Aorta (tissue), 5 donors: ENCODE data around the gene IFIT1B. TPM values are rescaled to one million over a fixed set of nuclear protein-coding genes. Genes with fewer than 3 reads are reported as not detected.
"Not testable (repeated sequence)": the region's sequence is repeated elsewhere in the genome, so short reads cannot be mapped to it uniquely, and the experiment has no call there.

ENCODE experiments used
- ATAC-seq: fragments of 200-7000 bp; cut with Tn5 transposase; one replicate; pipeline ENCODE4 v1.9.1; 2022; ENCODE audit warnings: moderate library complexity; ENCODE audit not compliant: low FRiP score
- DNase-seq, 2 donors: peaks; one replicate each; pipeline ENCODE4 v3.0.0-alpha.2; 2020
- H3K27ac ChIP-seq, 2 donors: one replicate each; pipeline ENCODE4 v1.5.1; 2013; ENCODE audit warnings: low read length in 2 of 2, mild to moderate bottlenecking in 2 of 2, moderate library complexity in 2 of 2, control low read depth in 1 of 2, inconsistent platforms in 1 of 2, low read depth in 1 of 2
- H3K27me3 ChIP-seq, 2 donors: one replicate each; pipeline ENCODE4 v1.6.1; 2013; ENCODE audit warnings: control low read depth in 1 of 2, low read length in 1 of 2, mild to moderate bottlenecking in 1 of 2, moderate library complexity in 1 of 2; ENCODE audit not compliant: insufficient read depth in 2 of 2, control insufficient read depth in 1 of 2
- H3K36me3 ChIP-seq, 2 donors: one replicate each; pipeline ENCODE4 v1.6.1; 2013; ENCODE audit warnings: control low read depth in 1 of 2, low read length in 1 of 2, mild to moderate bottlenecking in 1 of 2; ENCODE audit not compliant: insufficient read depth in 2 of 2, control insufficient read depth in 1 of 2
- H3K4me1 ChIP-seq, 2 donors: one replicate each; pipeline ENCODE4 v1.6.1; 2013; ENCODE audit warnings: low read length in 2 of 2, control low read depth in 1 of 2, mild to moderate bottlenecking in 1 of 2, moderate library complexity in 1 of 2; ENCODE audit not compliant: insufficient read depth in 2 of 2, control insufficient read depth in 1 of 2
- H3K4me3 ChIP-seq, 2 donors: one replicate each; pipeline ENCODE4 v1.5.1; 2013; ENCODE audit warnings: low read length in 2 of 2, control low read depth in 1 of 2, mild to moderate bottlenecking in 1 of 2
- H3K9me3 ChIP-seq: one replicate; pipeline ENCODE4 v1.6.1; 2013; ENCODE audit warnings: mild to moderate bottlenecking, low read length; ENCODE audit not compliant: control insufficient read depth
- WGBS, 2 donors: extraction: QIAGEN DNeasy Blood & Tissue Kit; methylation state at CpG; one replicate each; pipeline ENCODE4 v1.1.7; 2013; 5-methylcytosine and 5-hydroxymethylcytosine counted together
- intact Hi-C, 2 donors: fragments of 100-400 bp; cut with DNase I; formaldehyde crosslinking; loops; one replicate each; pipeline versions ENCODE4 v1.14.2 to v1.15.0; 2022
- polyA plus RNA-seq, 2 donors: library from polyadenylated mRNA; stranded (reverse); fragments of 200-250 nt; gene quantifications; one replicate each; pipeline ENCODE4 v1.2.3, GENCODE V29; 2013
- total RNA-seq, 2 donors: library from RNA; stranded (reverse); fragmentation: NEBNext Ultra II Directional; extraction: Animal tissue kit (Norgen Biotek cat#: 25700); gene quantifications; one replicate each; pipeline ENCODE4 v1.2.1, GENCODE V29; 2021
- donor health status: healthy with polysubstance abuse.
- donor health status: Bipolar disorder and iron deficiency.
- donor health status: DM: no; HTN: no; CAD: no.
- donor health status: DM: no; HTN: no; CAD: no.
- donor health status: DM: yes; HTN: yes; CAD: no.

Gene IFIT1B
- total and polyA plus RNA-seq, 4 donors: 0.16 to 0.87 TPM; not detected in 2

DNA sequence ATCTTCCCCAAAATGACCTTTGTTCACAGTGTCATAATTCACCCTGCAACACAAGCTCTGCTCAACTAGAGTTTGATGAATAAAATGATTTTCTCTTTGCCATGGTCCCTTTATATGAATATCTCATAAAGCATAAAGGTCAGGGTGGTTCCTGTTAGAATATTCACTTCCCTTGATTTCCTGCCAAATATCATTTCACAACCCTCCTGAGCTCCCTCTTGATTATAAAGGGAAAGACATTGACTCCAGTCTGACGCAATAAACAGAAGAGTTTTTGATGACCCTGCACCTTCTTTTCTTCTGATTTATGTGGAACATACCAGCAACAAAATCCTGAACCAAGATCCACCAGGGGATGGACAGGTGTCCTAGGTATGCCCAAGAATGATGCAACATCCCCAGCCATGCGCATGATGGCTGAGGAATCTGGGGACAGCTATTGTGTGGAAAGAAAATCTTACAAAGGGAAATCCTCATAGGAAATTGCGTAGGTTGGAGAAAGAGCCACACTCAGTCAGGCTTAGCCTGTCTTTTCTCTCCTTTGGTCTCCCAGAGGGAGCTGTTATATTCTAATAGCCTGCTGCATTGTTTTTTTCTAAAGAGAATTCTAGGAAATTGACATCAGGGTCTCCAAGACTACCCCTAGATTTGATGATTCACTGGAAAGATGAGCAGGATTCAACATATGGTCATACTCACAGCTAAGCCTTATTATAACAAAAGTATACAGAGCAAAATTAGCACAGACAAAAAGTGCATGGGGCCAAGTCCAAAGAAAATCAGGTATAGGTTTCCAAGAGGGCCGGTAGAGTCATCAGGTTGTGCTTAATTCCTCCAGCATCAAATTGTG is 31.2 kb upstream of the IFIT1B start:
- H3K4me1 ChIP-seq: peaks cover 0 to 4% of the 10 kb centered on the region in 2 donors
- intact Hi-C loops: no loop called here
- WGBS, 2 donors: 88% methylated on average over 4 of the region's 4 CpGs
- no peak for ATAC-seq
- no peak for DNase-seq
- no peaks in the 10 kb centered on the region for H3K36me3 ChIP-seq
- H3K27ac ChIP-seq: no peak overlapping the region
- H3K4me3 ChIP-seq: no peak overlapping the region
- H3K27me3 ChIP-seq: no peaks in the 10 kb centered on the region
- H3K9me3 ChIP-seq: no peaks in the 10 kb centered on the region

DNA sequence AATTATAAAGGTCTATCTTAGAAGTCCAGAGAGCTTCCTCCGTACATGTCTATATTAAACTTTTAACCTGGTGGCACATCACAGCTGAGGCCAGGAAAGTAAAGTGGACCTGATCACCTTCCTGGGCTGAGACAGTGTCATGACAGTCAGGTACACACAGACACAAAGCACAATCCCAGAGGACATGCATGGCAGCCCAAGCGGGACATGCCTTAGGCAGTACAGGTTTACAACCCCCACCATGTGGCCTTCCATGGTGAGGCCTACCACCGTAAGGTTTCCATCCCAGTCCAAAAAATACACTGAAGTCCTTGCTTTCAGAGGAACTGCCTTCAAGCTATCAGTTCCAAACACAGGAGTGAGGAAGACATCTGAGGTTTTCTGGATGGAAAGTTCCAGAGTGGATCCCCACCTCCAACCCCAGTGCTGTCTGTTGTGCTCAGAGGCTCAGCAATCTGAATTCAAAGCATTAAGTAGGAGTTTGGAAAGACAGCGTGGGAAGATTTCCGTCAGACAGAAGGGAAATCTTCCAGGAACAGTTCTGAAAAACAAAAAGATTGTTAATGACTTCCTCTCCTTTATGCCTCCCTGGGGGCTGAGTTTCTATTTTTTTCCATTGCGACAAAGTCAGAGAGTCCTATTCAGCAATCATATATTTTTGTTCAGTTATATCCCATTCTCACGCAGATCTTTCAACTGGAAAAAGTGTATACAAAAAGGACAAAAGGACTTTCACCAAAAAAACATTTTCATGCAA is 30.0 kb upstream of the IFIT1B start:
- 43 to 60% methylated on average over 7 of the region's 7 CpGs for WGBS, 2 donors

DNA sequence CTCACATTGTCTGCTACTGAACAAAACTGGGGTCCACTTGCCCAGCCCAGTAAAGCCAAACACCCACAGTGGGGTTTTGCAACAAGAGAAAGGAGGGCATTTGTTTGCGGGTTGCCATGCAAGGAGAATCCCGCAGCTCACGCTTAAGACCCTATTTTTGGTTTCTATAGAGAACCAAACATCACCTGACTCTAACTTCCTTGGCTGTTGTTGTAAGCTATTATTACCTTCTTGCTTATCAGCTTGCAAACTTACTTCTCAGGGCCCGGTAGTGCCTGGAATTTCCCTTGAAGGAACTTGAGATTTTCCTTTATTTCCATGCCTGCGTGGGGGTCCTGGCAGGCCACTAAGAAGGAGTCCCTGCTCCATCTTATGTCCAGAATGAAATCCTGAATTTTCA is 29.4 kb upstream of the IFIT1B start:
- no peak overlapping the region for H3K27ac ChIP-seq
- 33 to 56% methylated on average over 5 of the region's 5 CpGs for WGBS, 2 donors

More for the DNA sequence above, 30.0 kb upstream of the IFIT1B start:
- no peaks in the 10 kb centered on the region for H3K9me3 ChIP-seq
- DNase-seq (no peak), ATAC-seq (no peak)
- H3K36me3 ChIP-seq: no peaks in the 10 kb centered on the region
- no peak overlapping the region for H3K27ac ChIP-seq
- no peaks in the 10 kb centered on the region for H3K27me3 ChIP-seq
- intact Hi-C loops: no loop called here
- peaks cover 0 to 4% of the 10 kb centered on the region in 2 donors for H3K4me1 ChIP-seq
- H3K4me3 ChIP-seq: no peak overlapping the region

DNA sequence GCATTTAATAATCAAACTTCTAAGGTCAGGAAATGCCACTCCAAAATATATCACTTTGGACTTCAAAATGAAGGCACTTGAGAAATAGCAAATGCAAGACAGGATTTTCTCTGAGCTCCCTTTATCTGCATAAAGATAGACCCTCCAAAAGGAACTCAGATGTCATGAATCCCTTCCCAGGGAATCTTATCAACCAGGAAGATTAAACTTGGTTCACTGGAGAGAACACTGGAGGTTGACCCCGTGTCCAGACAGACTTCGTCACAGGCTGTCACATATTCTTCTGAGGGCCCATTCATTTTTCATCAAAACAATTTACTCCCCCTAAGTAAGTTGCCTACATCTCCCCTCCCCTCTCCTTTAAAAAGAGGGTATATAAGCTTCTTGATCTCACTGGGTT is 28.9 kb upstream of the IFIT1B start:
- no peaks in the 10 kb centered on the region for H3K27me3 ChIP-seq
- 77% methylated on average over 2 of the region's 2 CpGs for WGBS, 2 donors
- H3K4me1 ChIP-seq: peaks cover 0 to 4% of the 10 kb centered on the region in 2 donors
- no peak overlapping the region for H3K27ac ChIP-seq
- H3K4me3 ChIP-seq: no peak overlapping the region
- intact Hi-C loops: no loop called here
- DNase-seq (no peak), ATAC-seq (no peak)
- no peaks in the 10 kb centered on the region for H3K36me3 ChIP-seq
- H3K9me3 ChIP-seq: no peaks in the 10 kb centered on the region

More for the DNA sequence above, 29.4 kb upstream of the IFIT1B start:
- intact Hi-C loops: no loop called here
- H3K4me1 ChIP-seq: peaks cover 0 to 4% of the 10 kb centered on the region in 2 donors
- H3K36me3 ChIP-seq: no peaks in the 10 kb centered on the region
- ATAC-seq (no peak), DNase-seq (no peak)
- no peak overlapping the region for H3K4me3 ChIP-seq
- no peaks in the 10 kb centered on the region for H3K9me3 ChIP-seq
- H3K27me3 ChIP-seq: no peaks in the 10 kb centered on the region

DNA sequence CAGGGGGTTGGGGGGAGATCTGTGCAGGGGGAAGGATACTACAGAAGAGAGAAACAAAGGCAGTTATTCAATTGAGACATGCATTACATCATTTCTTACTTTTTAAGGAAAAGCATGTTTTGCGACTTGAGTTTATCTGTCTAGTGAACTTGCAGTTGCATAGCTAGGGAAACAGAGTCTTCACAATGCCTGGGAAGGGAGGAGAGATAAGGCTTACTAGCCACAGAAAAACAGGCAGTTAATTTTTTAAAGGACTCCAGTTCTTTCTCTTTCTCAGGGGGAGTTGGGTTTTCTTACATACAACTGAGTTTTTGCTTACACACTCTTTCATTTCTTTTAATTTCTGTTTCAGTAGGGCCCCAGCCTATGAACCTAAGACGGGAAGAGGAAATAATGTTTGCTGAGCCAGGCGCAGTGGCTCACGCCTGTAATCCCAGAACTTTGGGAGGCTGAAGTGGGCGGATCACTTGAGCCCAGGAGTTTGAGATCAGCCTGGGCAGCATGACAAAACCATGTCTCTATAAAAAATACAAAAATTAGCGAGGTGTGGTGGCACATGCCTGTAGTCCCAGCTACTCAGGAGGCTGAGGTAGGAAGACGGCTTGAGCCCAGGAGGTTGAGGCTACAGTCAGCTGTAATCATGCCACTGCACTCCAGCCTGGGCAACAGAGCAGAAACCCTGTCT is 27.1 kb upstream of the IFIT1B start:
- H3K27ac ChIP-seq: peak overlapping the region; percentile 99
- peak in 1 of 2 donors; percentile 68 for DNase-seq
- H3K27me3 ChIP-seq, H3K4me3 ChIP-seq, H3K4me1 ChIP-seq, H3K36me3 ChIP-seq, H3K9me3 ChIP-seq: not testable (repeated sequence)
- 4 to 5% methylated on average over 7 of the region's 7 CpGs for WGBS, 2 donors
- ATAC-seq: peak; percentile 69
- intact Hi-C loops: loop anchor here in 1 of 2 donors (5.0 kb wide), 1 partner anchor 68 kb away; no protein-coding TSS in a partner anchor

DNA sequence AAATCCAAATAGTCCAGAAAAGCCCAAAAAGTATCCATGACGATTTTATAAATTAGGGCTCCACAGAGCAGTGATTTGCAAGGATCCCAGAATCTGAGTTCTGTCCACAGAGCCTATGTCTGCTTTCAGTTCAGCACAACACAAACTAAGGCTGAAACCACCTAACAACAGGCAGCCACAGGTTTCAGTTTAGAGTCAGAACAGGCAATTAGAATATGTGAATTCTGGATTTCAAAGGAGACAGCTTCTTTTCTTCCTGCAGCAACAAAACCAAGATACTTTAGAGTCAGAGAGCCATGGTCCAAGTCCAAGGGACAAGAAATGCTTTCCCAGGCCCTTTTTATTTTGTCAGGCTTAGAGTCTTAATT is 26.5 kb upstream of the IFIT1B start:
- peak; percentile 47 for ATAC-seq
- WGBS, 2 donors: 6% methylated on average over 1 of the region's 1 CpG
- no peak overlapping the region for H3K4me3 ChIP-seq
- peaks cover 0 to 4% of the 10 kb centered on the region in 2 donors for H3K4me1 ChIP-seq
- H3K9me3 ChIP-seq: no peaks in the 10 kb centered on the region
- DNase-seq: no peak
- H3K36me3 ChIP-seq: no peaks in the 10 kb centered on the region
- H3K27me3 ChIP-seq: no peaks in the 10 kb centered on the region
- intact Hi-C loops: loop anchor here in 1 of 2 donors (5.0 kb wide), 1 partner anchor 69 kb away; no protein-coding TSS in a partner anchor
- peak overlapping the region; percentile 99 for H3K27ac ChIP-seq

DNA sequence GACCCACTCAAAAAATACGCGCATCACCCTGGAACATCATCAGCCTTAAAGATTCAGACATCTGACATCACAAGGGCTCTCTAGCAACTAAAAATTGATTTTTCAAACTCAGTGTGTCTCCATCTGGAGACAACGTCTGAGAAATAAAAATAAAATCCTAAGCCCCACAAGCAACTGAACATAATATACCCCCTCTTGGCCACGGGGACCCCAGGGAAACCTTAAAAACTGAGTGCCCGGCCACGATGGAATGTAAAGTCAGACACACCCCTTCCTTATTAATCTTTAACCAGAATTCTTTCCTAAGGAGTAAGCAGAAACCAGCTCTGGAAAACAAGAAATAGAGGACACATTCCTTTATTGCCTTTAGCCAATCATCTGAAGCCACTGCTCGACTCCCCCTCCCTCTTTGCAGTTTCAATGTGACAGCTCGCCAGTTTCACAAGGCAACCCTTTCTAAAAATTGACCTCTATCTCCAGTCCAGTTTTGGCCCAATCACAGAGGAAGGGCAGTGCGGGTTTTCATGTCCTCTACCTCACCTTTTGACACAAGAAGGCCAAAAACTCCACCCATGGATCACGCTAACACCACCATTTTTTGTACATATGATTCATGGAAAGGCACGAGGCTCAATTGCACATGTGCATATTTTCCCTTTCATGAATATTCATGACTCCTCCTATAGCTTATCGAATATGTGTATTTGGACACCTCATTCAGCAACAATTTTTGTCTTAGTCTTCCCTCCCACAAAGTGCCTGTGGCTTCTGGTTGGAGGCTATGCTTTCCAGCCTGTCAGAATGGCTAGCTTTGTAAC is 25.9 kb upstream of the IFIT1B start:
- Histone ChIP-seq H3K36me3 (no peaks in the 10 kb centered on the region), H3K4me3 (no peak overlapping the region), H3K27me3 (no peaks in the 10 kb centered on the region), H3K4me1 (peaks cover 0 to 4% of the 10 kb centered on the region in 2 donors), H3K27ac (peak overlapping the region; percentile 99), H3K9me3 (no peaks in the 10 kb centered on the region)
- intact Hi-C loops: loop anchor here in 1 of 2 donors (5.0 kb wide), 1 partner anchor 70 kb away; no protein-coding TSS in a partner anchor
- DNase-seq (peak in 1 of 2 donors; percentile 59), ATAC-seq (peak; percentile 61)
- 9 to 11% methylated on average over 12 of the region's 12 CpGs for WGBS, 2 donors

DNA sequence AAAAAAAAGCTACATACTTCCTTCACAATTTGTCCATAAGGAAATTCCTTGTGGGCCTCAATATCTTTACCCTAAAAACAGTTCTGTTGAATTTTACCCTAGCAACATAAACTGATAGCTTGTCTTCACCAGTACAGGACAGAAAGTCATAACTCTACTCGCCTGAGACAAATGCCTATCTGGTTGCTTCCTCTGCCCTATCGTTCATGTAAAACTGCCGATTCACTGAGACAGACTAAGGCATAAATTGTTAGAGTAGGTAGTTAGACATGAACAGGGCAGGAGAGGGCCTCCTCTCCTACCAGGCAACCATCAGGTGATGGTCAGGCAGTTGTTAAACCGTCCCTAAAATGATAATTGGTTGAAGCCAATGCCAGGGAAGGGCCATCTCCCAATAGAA is 25.1 kb upstream of the IFIT1B start:
- peaks cover 0 to 4% of the 10 kb centered on the region in 2 donors for H3K4me1 ChIP-seq
- no peak for DNase-seq
- 93 to 95% methylated on average over 4 of the region's 4 CpGs for WGBS, 2 donors

More for the DNA sequence above, 25.1 kb upstream of the IFIT1B start:
- intact Hi-C loops: loop anchor here in 1 of 2 donors (5.0 kb wide), 1 partner anchor 71 kb away; no protein-coding TSS in a partner anchor
- no peaks in the 10 kb centered on the region for H3K36me3 ChIP-seq
- no peak overlapping the region for H3K4me3 ChIP-seq
- H3K9me3 ChIP-seq: no peaks in the 10 kb centered on the region
- ATAC-seq: no peak
- no peak overlapping the region for H3K27ac ChIP-seq
- H3K27me3 ChIP-seq: no peaks in the 10 kb centered on the region
